NCI-H2196 treated with DMSO at 0.1 percent for 48 hours (cell line): ENCODE measurements around the gene DNMT1.
"Not testable (repeated sequence)": the region's sequence is repeated elsewhere in the genome, so short reads cannot be mapped to it uniquely, and the experiment has no call there.

Experiments
- DNase-seq: peaks from one replicate; lab custom pipeline; 2025; ENCODE audit not compliant: unreplicated experiment; lab: John Stamatoyannopoulos, UW

The DNMT1 gene

GRCh38 chr19:10194500-10195198, at the start of gene DNMT1:
DNMT1 (minus strand) TSS chr19:10194953; CDS start chr19:10194899, 54 bp downstream.
- peak; percentile 93 for DNase-seq

DNA sequence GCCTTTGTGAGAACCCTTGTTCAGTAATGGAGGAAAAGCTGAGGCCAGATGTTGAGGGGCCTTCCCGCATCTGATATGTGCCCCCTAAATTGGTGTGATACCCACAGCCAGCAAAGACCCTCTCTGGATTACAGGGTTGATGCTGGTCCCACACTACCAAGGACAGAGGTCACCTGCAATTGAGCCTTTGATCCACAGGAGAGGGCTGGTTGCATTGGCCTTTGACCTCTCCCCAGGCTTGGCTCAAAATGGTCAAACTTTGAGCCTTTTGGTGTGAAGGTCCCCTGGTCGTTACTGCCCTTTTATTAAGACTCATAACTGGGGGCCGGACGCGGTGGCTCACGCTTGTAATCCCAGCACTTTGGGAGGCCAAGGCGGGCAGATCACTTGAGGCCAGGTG, 48.9 kb upstream of the DNMT1 start:
- no peak for DNase-seq

- DNase-seq, result not testable (repeated sequence)
Measured at GRCh38 chr19:10241826-10242449, 47.2 kb upstream of the DNMT1 start.

GRCh38 chr19:10238172-10238783, 43.5 kb upstream of the DNMT1 start:
- DNase-seq, result peak; percentile 85

- DNase-seq, result peak; percentile 50
Measured at GRCh38 chr19:10237702-10238101, 42.9 kb upstream of the DNMT1 start.

- not testable (repeated sequence) for DNase-seq
Measured at GRCh38 chr19:10235409-10235808, 40.7 kb upstream of the DNMT1 start.

GRCh38 chr19:10235003-10235402, 40.2 kb upstream of the DNMT1 start:
- no peak for DNase-seq

- DNase-seq, result no peak
Measured at GRCh38 chr19:10233946-10234345, 39.2 kb upstream of the DNMT1 start.

GRCh38 chr19:10231612-10232228, 37.0 kb upstream of the DNMT1 start:
- no peak for DNase-seq

GRCh38 chr19:10230861-10231611, 36.3 kb upstream of the DNMT1 start, which contains the start of gene S1PR2:
S1PR2 (minus strand) TSS chr19:10231331; CDS start chr19:10224905, 6,426 bp downstream.
- peak; percentile 69 for DNase-seq

DNA sequence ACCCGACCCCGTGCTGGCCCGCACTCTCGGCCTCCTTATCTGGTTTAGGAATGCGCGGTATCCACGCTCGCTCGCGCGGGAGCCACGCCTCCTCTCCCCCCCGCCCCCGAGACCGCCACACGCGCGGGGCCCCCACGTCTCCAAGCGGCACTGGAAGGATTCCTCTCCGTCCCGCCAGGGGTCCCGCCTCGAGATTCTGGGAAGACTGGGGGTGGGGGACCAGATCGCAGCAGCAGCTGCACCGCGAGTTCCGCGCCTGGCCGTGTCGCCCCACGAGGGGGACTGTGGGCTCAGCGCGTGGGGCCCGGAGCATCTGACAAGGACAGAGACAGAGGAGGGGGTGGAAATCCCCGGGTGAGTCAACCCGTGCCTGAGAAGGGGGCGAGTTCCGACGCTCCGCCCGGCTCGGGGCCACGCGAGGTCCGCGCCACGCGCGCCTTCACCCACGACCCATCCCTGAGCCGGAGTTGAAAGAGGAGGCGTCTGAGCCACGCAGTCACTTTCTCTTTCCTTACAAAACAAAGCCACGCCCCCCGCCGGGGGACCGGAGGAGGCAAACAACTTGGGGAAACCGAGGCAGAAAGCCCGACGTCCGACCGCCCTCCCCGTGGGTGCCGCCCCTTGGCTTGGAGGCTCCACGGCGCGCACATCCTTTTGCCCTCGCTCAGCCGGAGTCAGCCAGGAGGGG, 35.6 kb upstream of the DNMT1 start:
- no peak for DNase-seq

- DNase-seq, result no peak
Measured at GRCh38 chr19:10228920-10229319, 34.2 kb upstream of the DNMT1 start.

DNA sequence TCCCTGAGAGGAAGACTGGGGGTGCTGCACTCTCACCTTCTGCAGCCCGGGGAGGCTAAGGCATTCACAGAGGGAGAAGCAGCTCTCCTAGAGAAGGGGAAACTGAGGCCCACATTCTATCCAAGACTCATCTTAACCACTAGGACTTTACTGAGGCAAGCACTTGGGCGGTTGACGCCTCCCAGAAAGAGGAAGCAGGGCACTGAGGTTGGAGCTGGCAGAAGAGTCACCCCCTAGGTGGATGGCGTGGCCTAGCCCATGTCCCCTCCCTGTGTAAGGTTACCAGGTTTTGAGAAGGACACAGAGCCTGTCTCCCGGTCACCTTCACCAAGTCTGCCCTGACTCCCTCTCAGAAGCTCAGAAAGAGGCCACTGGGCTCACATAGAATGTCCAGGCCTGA, 33.6 kb upstream of the DNMT1 start:
- DNase-seq, result no peak

DNA sequence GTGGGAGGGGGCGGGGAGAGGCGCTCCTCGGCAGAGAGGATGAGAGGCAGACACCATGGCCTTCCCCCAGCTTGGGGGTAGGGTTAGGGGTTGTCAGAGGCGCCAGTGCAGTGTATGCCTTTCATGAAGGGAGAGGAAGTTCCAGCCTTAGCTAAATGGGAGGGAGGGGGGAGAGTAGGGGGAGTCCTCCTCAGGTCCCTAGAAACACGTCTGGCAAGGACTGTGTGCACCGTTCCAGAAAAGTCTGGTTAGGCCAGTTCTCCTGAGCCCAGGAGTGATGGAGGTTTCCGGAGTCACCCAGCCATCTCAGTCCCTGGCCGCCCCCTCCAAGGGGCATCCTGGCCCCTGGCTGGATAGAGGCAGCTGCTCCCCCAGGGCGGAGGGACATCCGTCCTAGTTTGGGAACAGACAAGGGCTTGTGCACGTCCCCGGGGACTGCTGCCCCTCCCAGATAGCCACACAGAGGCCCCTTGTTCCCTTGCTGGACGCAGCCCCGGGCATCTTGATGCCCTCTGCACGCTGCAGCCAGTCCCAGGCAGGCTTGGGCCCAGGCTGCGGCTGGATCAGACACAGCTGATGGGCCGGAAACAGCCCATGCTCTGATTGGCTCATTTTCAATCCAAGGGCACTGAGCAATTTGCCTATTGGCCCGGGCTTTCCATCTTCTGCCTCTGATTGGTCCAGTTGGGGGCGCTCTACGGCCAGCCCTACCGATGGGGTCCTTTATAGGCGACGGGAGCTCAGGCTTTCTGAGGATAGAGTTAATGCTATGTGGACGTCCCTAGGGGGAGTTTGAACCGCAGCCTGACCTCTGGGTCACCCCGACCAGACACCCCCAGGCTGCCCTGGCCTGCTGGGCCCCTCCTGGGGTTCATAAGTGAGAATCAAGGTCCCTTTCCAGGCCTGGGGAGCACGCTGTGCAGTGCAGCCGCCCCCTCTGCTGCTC, 32.5 kb upstream of the DNMT1 start:
- DNase-seq, result no peak

DNA sequence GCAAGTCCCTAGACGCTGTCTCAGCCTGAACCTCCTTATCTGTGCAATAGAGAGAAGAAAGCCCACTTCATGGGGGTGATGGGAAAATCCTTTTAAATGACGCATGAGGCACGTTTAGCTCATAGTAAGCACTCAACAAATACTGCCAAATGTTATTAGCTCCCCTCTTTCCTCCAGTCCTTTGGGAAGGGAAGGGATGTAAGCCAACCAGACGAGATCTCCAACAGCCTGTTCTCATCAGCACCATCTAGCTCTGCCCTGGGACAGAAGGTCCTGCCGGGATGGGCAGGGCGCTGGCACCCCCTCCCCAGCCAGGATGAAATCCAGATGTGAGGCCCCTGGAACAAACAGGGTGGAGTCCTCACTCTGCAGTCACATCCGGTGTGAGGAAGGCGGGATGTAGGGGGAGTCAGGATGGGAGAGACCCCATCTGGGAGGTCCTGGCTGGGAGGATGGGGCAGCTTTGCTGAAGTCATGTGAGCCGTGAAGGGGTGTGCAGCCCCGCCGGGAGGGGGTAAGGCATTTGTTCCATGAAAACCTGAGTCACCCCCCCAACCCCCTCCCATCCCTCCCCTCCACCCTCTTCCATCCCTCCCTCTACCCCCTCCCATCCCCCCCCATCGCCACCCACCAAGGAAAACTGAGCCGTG, 31.7 kb upstream of the DNMT1 start:
- DNase-seq, result no peak

- no peak for DNase-seq
Measured at GRCh38 chr19:10226021-10226375, 31.2 kb upstream of the DNMT1 start.

DNA sequence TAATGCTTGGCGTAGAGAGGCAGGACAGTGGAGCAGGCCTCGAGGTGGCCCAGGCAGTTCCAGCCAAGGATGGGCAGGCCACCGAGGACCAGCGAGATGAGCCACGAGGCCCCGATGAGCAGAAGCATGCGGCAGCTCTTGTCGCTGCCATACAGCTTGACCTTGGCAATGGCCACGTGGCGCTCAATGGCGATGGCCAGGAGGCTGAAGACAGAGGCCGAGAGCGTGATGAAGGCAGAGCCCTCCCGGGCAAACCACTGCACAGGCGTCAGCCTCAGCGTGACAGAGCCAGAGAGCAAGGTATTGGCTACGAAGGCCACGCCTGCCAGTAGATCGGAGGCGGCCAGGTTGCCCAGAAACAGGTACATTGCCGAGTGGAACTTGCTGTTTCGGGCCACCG, 29.6 kb upstream of the DNMT1 start:
- DNase-seq, result no peak

DNA sequence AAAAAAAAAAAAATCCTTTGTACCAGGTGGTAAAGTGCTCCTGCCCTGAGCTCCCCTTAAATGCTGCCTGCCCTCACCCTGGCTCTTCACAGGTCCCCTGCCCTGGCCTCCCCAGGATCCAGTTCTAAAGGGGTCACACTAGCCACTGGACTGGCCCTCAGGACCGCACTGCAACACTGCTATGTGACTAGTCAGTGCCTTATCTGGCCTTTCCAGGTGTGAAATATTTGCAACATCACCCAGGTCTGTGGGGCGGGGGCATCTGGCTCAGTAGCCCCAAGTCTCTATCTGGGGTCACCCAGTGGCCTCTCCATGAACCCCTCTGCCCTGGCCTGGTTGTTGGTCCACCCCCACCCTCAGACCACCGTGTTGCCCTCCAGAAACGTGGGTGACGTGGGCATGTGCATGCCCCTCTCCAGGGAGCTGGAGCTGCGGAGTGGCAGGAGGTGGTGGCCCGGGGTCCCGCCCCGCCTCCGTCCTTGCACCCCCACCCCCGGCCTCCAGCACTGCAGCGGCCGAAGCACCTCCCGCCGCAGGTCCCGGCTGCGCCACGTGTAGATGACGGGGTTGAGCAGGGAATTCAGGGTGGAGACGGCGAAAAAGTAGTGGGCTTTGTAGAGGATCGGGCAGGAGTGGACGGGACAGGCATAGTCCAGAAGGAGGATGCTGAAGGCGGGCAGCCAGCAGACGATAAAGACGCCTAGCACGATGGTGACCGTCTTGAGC, 28.9 kb upstream of the DNMT1 start:
- no peak for DNase-seq
